Dendritic cell treated with granulocyte-macrophage colony-stimulating factor and Interleukin-4, amounts not matched to agents 40 ng/mL and 50 ng/mL, for 4 days (primary cell): ENCODE results near the gene IL6.
A peak's percentile ranks its signal among the peaks of the same experiment; 100 is the strongest.
"Not testable (repeated sequence)": the region's sequence is repeated elsewhere in the genome, so short reads cannot be mapped to it uniquely, and the experiment has no call there.

Experiments
- H3K27ac Mint-ChIP-seq: one replicate; pipeline ENCODE4 v1.8.0; 2022; ENCODE audit warnings: mild to moderate bottlenecking, mixed read lengths
- H3K27me3 Mint-ChIP-seq: one replicate; pipeline ENCODE4 v1.8.0; 2022; ENCODE audit warnings: mild to moderate bottlenecking, mixed read lengths
- H3K36me3 Mint-ChIP-seq: one replicate; pipeline ENCODE4 v1.8.0; 2022; ENCODE audit warnings: low read depth, mixed read lengths
- H3K4me1 Mint-ChIP-seq: one replicate; pipeline ENCODE4 v1.8.0; 2022; ENCODE audit warnings: low read depth, mixed read lengths
- H3K4me3 Mint-ChIP-seq: one replicate; pipeline ENCODE4 v1.8.0; 2022; ENCODE audit warnings: mild to moderate bottlenecking, moderate library complexity, mixed read lengths
- H3K9me3 Mint-ChIP-seq: one replicate; pipeline ENCODE4 v1.8.0; 2022; ENCODE audit warnings: mixed read lengths
- intact Hi-C: fragments of 100-400 bp; cut with micrococcal nuclease; formaldehyde crosslinking; loops from one replicate; pipeline ENCODE4 v1.15.0; 2022

Gene IL6

DNA sequence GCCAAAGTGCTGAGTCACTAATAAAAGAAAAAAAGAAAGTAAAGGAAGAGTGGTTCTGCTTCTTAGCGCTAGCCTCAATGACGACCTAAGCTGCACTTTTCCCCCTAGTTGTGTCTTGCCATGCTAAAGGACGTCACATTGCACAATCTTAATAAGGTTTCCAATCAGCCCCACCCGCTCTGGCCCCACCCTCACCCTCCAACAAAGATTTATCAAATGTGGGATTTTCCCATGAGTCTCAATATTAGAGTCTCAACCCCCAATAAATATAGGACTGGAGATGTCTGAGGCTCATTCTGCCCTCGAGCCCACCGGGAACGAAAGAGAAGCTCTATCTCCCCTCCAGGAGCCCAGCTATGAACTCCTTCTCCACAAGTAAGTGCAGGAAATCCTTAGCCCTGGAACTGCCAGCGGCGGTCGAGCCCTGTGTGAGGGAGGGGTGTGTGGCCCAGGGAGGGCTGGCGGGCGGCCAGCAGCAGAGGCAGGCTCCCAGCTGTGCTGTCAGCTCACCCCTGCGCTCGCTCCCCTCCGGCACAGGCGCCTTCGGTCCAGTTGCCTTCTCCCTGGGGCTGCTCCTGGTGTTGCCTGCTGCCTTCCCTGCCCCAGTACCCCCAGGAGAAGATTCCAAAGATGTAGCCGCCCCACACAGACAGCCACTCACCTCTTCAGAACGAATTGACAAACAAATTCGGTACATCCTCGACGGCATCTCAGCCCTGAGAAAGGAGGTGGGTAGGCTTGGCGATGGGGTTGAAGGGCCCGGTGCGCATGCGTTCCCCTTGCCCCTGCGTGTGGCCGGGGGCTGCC is at the start of gene IL6:
Gene IL6 (plus strand): TSS at position 294 of the 807 bp plus-strand sequence. CDS start 63 bp downstream, at position 357.
- intact Hi-C loops, result loop anchor here (5.0 kb wide), 1 partner anchor 55 kb away; no protein-coding TSS in a partner anchor
- H3K36me3 Mint-ChIP-seq, result peaks cover 22% of the 10 kb centered on the region
- H3K4me3 Mint-ChIP-seq, result peak within 1 kb of the TSS; percentile 79
- peaks cover 13% of the 10 kb centered on the region for H3K27me3 Mint-ChIP-seq
- peak within 1 kb of the TSS; percentile 99 for H3K27ac Mint-ChIP-seq
- H3K9me3 Mint-ChIP-seq, result no peaks in the 10 kb centered on the region
- H3K4me1 Mint-ChIP-seq, result peaks cover 61% of the 10 kb centered on the region

GRCh38 chr7:22677263-22677662 is 49.7 kb upstream of the IL6 start:
- H3K27ac Mint-ChIP-seq, result peak overlapping the region; percentile 85
- H3K9me3 Mint-ChIP-seq, H3K36me3 Mint-ChIP-seq: not testable (repeated sequence)
- H3K4me3 Mint-ChIP-seq, result peak overlapping the region; percentile 23
- intact Hi-C loops, result loop anchor here (5.0 kb wide), 1 partner anchor 45 kb away; no protein-coding TSS in a partner anchor
- H3K4me1 Mint-ChIP-seq, result peaks cover 70% of the 10 kb centered on the region
- peaks cover 12% of the 10 kb centered on the region for H3K27me3 Mint-ChIP-seq

- peak overlapping the region; percentile 23 for H3K4me3 Mint-ChIP-seq
- intact Hi-C loops, result loop anchor here (5.0 kb wide), 1 partner anchor 45 kb away; no protein-coding TSS in a partner anchor
- H3K4me1 Mint-ChIP-seq, result peaks cover 67% of the 10 kb centered on the region
- peaks cover 10% of the 10 kb centered on the region for H3K27me3 Mint-ChIP-seq
- peaks cover 8% of the 10 kb centered on the region for H3K9me3 Mint-ChIP-seq
- peak overlapping the region; percentile 85 for H3K27ac Mint-ChIP-seq
- H3K36me3 Mint-ChIP-seq, result no peaks in the 10 kb centered on the region
Measured at GRCh38 chr7:22677680-22678079, 49.3 kb upstream of the IL6 start.

DNA sequence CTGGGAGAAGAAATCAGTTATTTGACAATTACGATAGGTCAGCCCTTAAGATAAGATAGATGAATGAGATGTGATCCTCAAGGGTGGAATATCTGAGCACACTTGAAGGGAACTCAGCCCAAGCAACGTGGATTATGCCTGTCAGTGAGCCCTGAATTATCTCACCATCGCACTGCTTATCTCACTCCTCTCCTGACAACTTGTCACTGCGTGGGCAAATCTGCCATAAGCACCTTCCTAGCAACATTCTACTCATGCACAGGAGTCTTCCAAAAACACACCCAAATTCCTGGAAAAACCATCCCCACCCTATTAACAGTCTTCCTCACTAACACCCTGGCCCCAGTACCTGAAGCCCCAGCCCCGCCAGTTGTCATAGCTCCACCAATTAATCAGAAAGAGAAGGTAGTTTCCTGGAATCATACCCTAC is 46.5 kb upstream of the IL6 start:
- Mint-ChIP-seq H3K36me3 (no peaks in the 10 kb centered on the region), H3K27ac (peak overlapping the region; percentile 6), H3K9me3 (peaks cover 8% of the 10 kb centered on the region), H3K4me1 (peaks cover 67% of the 10 kb centered on the region), H3K4me3 (no peak overlapping the region), H3K27me3 (peaks cover 20% of the 10 kb centered on the region)
- intact Hi-C loops, result no loop called here

DNA sequence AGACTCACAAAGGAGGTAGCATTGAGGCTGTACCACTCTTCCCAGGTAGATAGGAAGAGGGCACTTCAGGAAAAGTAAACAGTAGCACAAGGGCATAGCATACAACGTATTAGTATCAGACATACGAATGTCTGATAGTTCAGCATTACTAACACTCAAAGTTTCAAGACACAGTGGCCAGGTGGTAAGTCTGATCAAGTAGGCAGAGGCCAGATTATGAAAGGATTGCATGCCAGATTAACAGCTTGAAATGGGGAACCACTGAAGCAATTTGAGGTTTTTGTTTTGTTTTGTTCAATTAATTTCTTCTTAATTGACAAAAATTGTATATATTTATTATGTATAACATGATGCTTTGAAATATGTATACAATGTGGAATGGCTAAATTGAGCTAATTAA is 45.7 kb upstream of the IL6 start:
- no peak overlapping the region for H3K4me3 Mint-ChIP-seq
- H3K4me1 Mint-ChIP-seq, result peaks cover 59% of the 10 kb centered on the region
- H3K27ac Mint-ChIP-seq, result no peak overlapping the region
- H3K9me3 Mint-ChIP-seq, result peaks cover 8% of the 10 kb centered on the region
- intact Hi-C loops, result no loop called here
- H3K27me3 Mint-ChIP-seq, result peaks cover 20% of the 10 kb centered on the region
- no peaks in the 10 kb centered on the region for H3K36me3 Mint-ChIP-seq

DNA sequence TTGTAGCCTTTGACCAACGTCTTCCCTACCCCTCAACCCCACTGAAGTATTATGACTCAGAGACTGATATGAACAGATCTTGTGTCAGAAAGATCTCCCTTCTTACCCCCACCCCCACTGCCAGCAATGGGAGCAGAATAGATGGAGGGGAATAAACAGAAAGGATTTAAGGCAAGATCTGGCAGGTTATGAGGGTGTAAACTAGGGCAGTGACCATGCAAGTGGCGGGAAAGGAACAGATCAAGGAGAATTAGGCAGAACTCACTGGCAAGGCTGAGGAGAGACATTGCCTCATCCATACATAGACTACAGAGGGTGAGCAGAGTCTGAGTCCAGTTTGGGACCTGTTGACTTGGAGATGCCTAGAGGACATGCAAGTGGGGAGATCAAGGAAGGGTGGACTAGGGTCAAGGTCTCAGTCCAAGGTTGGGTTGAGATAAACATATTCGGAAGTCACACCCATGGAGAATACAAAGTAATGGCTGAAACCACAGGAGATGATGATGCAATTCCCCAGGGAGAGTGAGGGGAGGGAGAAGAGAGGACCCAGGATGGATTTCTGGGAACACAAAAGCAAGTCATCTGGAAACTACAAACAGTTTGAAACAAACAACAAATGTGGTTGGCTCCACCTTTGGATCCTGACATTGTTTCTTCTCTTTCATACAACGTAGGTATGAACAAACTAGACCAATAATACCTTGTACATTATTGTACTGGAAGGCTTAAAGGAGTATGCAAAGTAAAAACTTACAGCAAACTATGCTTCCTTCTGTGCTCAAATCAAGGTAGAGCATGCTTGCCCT is 44.9 kb upstream of the IL6 start:
- Mint-ChIP-seq H3K36me3 (no peaks in the 10 kb centered on the region), H3K4me3 (no peak overlapping the region), H3K27me3 (peaks cover 20% of the 10 kb centered on the region), H3K4me1 (peaks cover 57% of the 10 kb centered on the region), H3K9me3 (peaks cover 8% of the 10 kb centered on the region), H3K27ac (peak overlapping the region; percentile 50)
- intact Hi-C loops, result no loop called here

DNA sequence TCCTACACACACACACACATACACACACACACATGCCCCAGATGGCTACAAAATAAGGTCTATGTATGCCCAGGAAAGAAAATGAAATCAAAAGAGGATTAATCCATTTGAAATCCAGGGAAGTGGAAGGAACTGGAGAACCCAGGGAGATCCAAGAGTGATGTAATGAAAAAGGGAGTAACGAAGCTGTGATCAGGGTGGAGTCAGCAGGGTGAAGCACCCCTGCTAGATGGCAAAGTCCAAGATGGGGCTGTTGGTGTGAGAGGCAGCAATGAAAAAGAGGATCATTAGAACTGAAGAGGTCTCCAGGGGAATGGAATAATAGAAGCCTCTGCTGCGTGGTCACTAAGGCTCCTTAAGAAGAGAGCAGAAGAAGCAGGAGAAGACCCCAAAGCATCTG is 43.6 kb upstream of the IL6 start:
- intact Hi-C loops, result no loop called here

DNA sequence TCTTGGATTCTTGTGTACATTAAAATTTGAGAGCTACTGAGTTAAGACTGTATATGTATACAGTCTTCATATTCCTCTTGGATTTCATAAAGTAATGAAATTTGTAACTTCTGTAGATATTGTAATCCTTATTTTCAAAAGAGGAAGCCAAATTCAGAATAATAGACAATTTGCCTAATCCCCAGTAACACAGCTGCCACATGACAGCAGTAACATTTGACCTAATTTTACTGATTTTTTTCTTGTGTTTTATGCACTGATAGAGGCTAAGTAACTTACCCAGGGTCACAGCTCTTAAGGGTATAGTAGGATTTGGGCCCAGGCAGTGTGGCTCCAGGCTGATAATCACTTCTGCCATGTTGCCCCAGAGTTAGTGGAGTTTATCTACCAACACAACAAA is 40.4 kb upstream of the IL6 start:
- H3K4me1 Mint-ChIP-seq, result peaks cover 29% of the 10 kb centered on the region

More for the DNA sequence above, 43.6 kb upstream of the IL6 start:
- H3K4me3 Mint-ChIP-seq, result no peak overlapping the region
- H3K36me3 Mint-ChIP-seq, result no peaks in the 10 kb centered on the region
- peak overlapping the region; percentile 72 for H3K27ac Mint-ChIP-seq
- H3K27me3 Mint-ChIP-seq, result peaks cover 20% of the 10 kb centered on the region
- peaks cover 44% of the 10 kb centered on the region for H3K4me1 Mint-ChIP-seq
- peaks cover 8% of the 10 kb centered on the region for H3K9me3 Mint-ChIP-seq

GRCh38 chr7:22688084-22688483 is 38.9 kb upstream of the IL6 start:
- H3K4me1 Mint-ChIP-seq, result peaks cover 18% of the 10 kb centered on the region
- H3K27me3 Mint-ChIP-seq, result peaks cover 26% of the 10 kb centered on the region
- intact Hi-C loops, result no loop called here

More for the DNA sequence above, 40.4 kb upstream of the IL6 start:
- Mint-ChIP-seq H3K27me3 (peaks cover 23% of the 10 kb centered on the region), H3K9me3 (peaks cover 7% of the 10 kb centered on the region), H3K36me3 (no peaks in the 10 kb centered on the region), H3K4me3 (no peak overlapping the region), H3K27ac (peak overlapping the region; percentile 60)
- intact Hi-C loops, result no loop called here

GRCh38 chr7:22688934-22689333 is 38.1 kb upstream of the IL6 start:
- H3K9me3 Mint-ChIP-seq, intact Hi-C loops, H3K4me3 Mint-ChIP-seq, H3K27ac Mint-ChIP-seq, H3K36me3 Mint-ChIP-seq: not testable (repeated sequence)
- peaks cover 26% of the 10 kb centered on the region for H3K27me3 Mint-ChIP-seq
- H3K4me1 Mint-ChIP-seq, result peaks cover 12% of the 10 kb centered on the region

More at GRCh38 chr7:22688084-22688483, 38.9 kb upstream of the IL6 start:
- Mint-ChIP-seq H3K9me3 (no peaks in the 10 kb centered on the region), H3K36me3 (no peaks in the 10 kb centered on the region), H3K4me3 (no peak overlapping the region), H3K27ac (no peak overlapping the region)

DNA sequence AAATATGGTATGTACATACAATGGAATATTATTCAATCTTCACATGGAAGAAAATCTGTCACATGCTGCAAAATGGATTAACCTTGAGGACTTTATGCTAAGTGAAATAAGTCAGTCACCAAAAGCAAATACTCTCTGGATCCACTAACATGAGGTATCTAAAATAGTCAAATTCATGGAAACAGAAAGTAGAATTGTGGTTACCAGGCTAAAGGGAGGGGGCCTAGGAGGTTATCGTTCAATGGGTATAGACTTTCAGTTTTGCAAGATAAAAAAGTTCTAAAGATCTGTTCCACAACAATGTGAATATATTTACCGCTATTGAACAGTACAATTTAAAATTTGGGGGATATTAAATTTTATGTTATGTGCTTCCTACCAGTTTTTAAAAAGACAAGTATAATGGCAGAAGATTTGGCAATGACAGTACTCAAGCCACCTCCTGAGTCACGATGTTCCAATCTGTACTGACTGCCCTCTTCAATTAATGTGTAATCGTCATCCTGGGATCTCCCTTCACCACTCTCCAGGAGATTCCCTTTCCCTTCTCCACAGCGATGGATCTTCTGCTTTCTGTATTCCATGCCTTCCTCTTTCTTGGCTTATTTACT is 32.3 kb upstream of the IL6 start:
- intact Hi-C loops, result no loop called here
- Mint-ChIP-seq H3K4me3 (no peak overlapping the region), H3K27ac (peak overlapping the region; percentile 13), H3K4me1 (peaks cover 46% of the 10 kb centered on the region), H3K27me3 (peaks cover 19% of the 10 kb centered on the region), H3K36me3 (no peaks in the 10 kb centered on the region), H3K9me3 (no peaks in the 10 kb centered on the region)

DNA sequence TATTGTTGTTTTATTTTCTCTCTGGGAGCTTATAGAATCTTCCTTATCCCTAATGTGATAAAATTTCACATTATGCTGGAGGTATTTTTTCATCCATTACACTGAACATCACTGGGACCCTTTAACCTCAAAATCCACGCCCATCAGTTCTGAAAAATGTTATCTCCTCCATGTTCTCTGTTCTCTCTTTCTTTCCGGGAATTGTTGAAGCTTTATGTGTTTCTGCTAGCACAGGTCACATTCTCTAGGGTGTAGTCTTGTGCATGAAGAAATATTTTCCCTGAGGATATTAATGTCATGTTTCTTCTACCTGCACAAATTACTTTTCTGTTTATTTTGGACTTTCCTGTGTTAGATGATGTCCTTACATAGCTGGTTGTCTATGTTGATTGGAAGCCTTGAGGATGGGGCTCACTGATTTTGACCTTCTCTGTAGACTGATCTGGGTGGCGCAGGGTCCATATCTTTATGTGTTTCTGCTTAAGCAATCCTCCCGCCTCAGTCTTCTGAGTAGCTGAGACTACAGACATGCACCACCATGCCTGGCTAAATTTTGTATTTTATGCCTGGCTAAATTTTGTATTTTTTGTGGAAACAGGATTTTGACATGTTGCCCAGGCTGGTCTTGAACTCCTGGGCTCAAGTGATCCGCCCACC is 31.4 kb upstream of the IL6 start:
- Mint-ChIP-seq H3K4me1 (peaks cover 55% of the 10 kb centered on the region), H3K36me3 (no peaks in the 10 kb centered on the region), H3K27ac (peak overlapping the region; percentile 13), H3K9me3 (no peaks in the 10 kb centered on the region), H3K4me3 (no peak overlapping the region), H3K27me3 (peaks cover 17% of the 10 kb centered on the region)
- intact Hi-C loops, result no loop called here

- Mint-ChIP-seq H3K9me3 (no peaks in the 10 kb centered on the region), H3K27me3 (peaks cover 17% of the 10 kb centered on the region), H3K4me3 (no peak overlapping the region), H3K4me1 (peaks cover 66% of the 10 kb centered on the region), H3K27ac (peak overlapping the region; percentile 48), H3K36me3 (no peaks in the 10 kb centered on the region)
- intact Hi-C loops, result no loop called here
Measured at GRCh38 chr7:22696541-22697228, 30.3 kb upstream of the IL6 start.
